OCI-LY7 (cell line): ENCODE results near the gene ADAMTS17. TPM values are rescaled to one million over a fixed set of nuclear protein-coding genes. Genes with fewer than 3 reads are reported as not detected.

ENCODE experiments used
- BruUV-seq: library from RNA; stranded (reverse); fragments of 400-500 nt; replicated peaks from 2 replicates; lab custom pipeline; 2021; lab: Mats Ljungman, UMichigan
- CTCF ChIA-PET: fragments of 300-600 bp; sonication (Branson Sonifier 250); formaldehyde crosslinking; loops from one replicate; lab custom pipeline; 2022; ENCODE audit warnings: antibody characterized with exemption; ENCODE audit not compliant: unreplicated experiment; lab: Charles Lee
- POLR2A ChIA-PET: fragments of 300-600 bp; sonication (Branson Sonifier 250); formaldehyde crosslinking; loops from one replicate; lab custom pipeline; 2022; ENCODE audit warnings: antibody characterized with exemption; lab: Charles Lee
- DNase-seq: peaks from one replicate; pipeline ENCODE4 v3.0.0-alpha.2; 2015; ENCODE audit warnings: low spot score
- H2AFZ ChIP-seq: fragments of 200-600 bp; sonication (generic), shearing (Covaris generic); 2 replicates; pipeline ENCODE4 v1.6.1; 2014; ENCODE audit warnings: mild to moderate bottlenecking, antibody characterized with exemption, low read length, moderate library complexity
- H3K27ac ChIP-seq: fragments of 200-600 bp; sonication (generic); 2 replicates; pipeline ENCODE4 v1.5.1; 2014; ENCODE audit warnings: mixed run types, low read depth, mild to moderate bottlenecking, moderate library complexity, low read length, inconsistent platforms; ENCODE audit not compliant: poor library complexity, severe bottlenecking
- H3K36me3 ChIP-seq: fragments of 200-600 bp; sonication (generic); 2 replicates; pipeline ENCODE4 v1.6.1; 2014; ENCODE audit warnings: mild to moderate bottlenecking, antibody characterized with exemption, low read length, moderate library complexity, mixed read lengths; ENCODE audit not compliant: insufficient read depth
- H3K4me1 ChIP-seq: fragments of 200-600 bp; sonication (generic); 2 replicates; pipeline ENCODE4 v1.5.1; 2014; ENCODE audit warnings: mild to moderate bottlenecking, low read length; ENCODE audit not compliant: insufficient read depth, poor library complexity, severe bottlenecking
- H3K4me2 ChIP-seq: fragments of 200-600 bp; sonication (generic); 2 replicates; pipeline ENCODE4 v1.6.1; 2014; ENCODE audit warnings: mild to moderate bottlenecking, low read length
- H3K4me3 ChIP-seq: fragments of 200-600 bp; sonication (generic); 2 replicates; pipeline ENCODE4 v1.5.1; 2014; ENCODE audit warnings: mild to moderate bottlenecking, low read depth, low read length; ENCODE audit not compliant: poor library complexity, severe bottlenecking
- H3K79me2 ChIP-seq: fragments of 200-600 bp; sonication (generic); 2 replicates; pipeline ENCODE4 v1.6.1; 2016; ENCODE audit warnings: low read depth, mild to moderate bottlenecking, low read length, moderate library complexity, mixed read lengths; ENCODE audit not compliant: insufficient read depth
- H3K9me2 ChIP-seq: fragments of 200-600 bp; sonication (generic); 2 replicates; pipeline ENCODE4 v1.6.1; 2016; ENCODE audit warnings: mild to moderate bottlenecking, low read length, mixed read lengths; ENCODE audit not compliant: insufficient read depth
- H3K9me3 ChIP-seq: fragments of 200-600 bp; sonication (generic); 2 replicates; pipeline ENCODE4 v1.6.1; 2014; ENCODE audit warnings: mild to moderate bottlenecking, mixed run types, low read length, mixed read lengths
- H4K20me1 ChIP-seq: fragments of 200-600 bp; sonication (generic); 2 replicates; pipeline ENCODE4 v1.6.1; 2014; ENCODE audit warnings: mild to moderate bottlenecking, antibody characterized with exemption, low read length, moderate library complexity, mixed read lengths; ENCODE audit not compliant: insufficient read depth
- CTCF ChIP-seq: fragments of 200-600 bp; sonication (generic); conservative IDR thresholded peaks from 2 replicates; pipeline ENCODE4 v1.5.1; 2014; ENCODE audit warnings: mild to moderate bottlenecking, antibody characterized with exemption, low read length, moderate library complexity, mixed read lengths
- EZH2phosphoT487 ChIP-seq: fragments of 200-600 bp; sonication (generic); IDR thresholded peaks from 2 replicates; pipeline ENCODE4 v1.6.1; 2018; ENCODE audit warnings: low read depth, borderline replicate concordance, mild to moderate bottlenecking, mixed run types, antibody characterized with exemption, low read length, moderate library complexity, mixed read lengths
- intact Hi-C: fragments of 100-400 bp; cut with micrococcal nuclease; formaldehyde crosslinking; loops from one replicate; pipeline ENCODE4 v1.10.0; 2022; ENCODE audit not compliant: unreplicated experiment
- total RNA-seq, 2 experiments: library from RNA; depleted of rRNA in 1 of 2; stranded (reverse); fragments of >200 nt in 1 of 2; shearing (Covaris generic) in 1 of 2; gene quantifications; 2 replicates each; pipeline ENCODE4 v1.2.3, GENCODE V29; 2014 to 2022

Gene ADAMTS17
- total RNA-seq, 2 experiments from 2014 or later, result not detected

- intact Hi-C loops, result loop anchor here (5.0 to 10.0 kb wide), 2 partner anchors 131 to 403 kb away; no protein-coding TSS in a partner anchor
- BruUV-seq, result no TSS peak
- CTCF ChIA-PET, result no interaction called here
- H3K9me2 ChIP-seq, result no peaks in the 10 kb centered on the region
- no peaks in the 10 kb centered on the region for H3K79me2 ChIP-seq
- POLR2A ChIA-PET, result no interaction called here
- peaks cover 6% of the 10 kb centered on the region for H3K4me1 ChIP-seq
- H3K36me3 ChIP-seq, result no peaks in the 10 kb centered on the region
- H3K27ac ChIP-seq, result no peak overlapping the region
- no peaks in the 10 kb centered on the region for H4K20me1 ChIP-seq
- no peak overlapping the region for H2AFZ ChIP-seq
- H3K4me2 ChIP-seq, result no peak overlapping the region
- no peak for DNase-seq
- TF ChIP-seq EZH2phosphoT487 (no peak), CTCF (no peak)
- no peak overlapping the region for H3K4me3 ChIP-seq
- no peaks in the 10 kb centered on the region for H3K9me3 ChIP-seq
Observed at GRCh38 chr15:100335335-100335999, 6.3 kb downstream of the ADAMTS17 start.

GRCh38 chr15:100334905-100335304 lies 6.9 kb downstream of the ADAMTS17 start:
- no peak for DNase-seq
- Histone ChIP-seq H2AFZ (no peak overlapping the region), H3K9me3 (no peaks in the 10 kb centered on the region), H3K27ac (no peak overlapping the region), H3K36me3 (no peaks in the 10 kb centered on the region), H3K9me2 (no peaks in the 10 kb centered on the region), H3K4me1 (peaks cover 12% of the 10 kb centered on the region), H4K20me1 (no peaks in the 10 kb centered on the region), H3K4me3 (no peak overlapping the region), H3K79me2 (no peaks in the 10 kb centered on the region), H3K4me2 (no peak overlapping the region)
- no peak for TF ChIP-seq CTCF
- no peak for TF ChIP-seq EZH2phosphoT487
- BruUV-seq, result no TSS peak
- intact Hi-C loops, result loop anchor here (5.0 to 10.0 kb wide), 2 partner anchors 130 to 403 kb away; no protein-coding TSS in a partner anchor
- ChIA-PET CTCF (no interaction called here), POLR2A (no interaction called here)

- Histone ChIP-seq H3K4me1 (peaks cover 16% of the 10 kb centered on the region), H3K36me3 (no peaks in the 10 kb centered on the region), H3K9me3 (no peaks in the 10 kb centered on the region), H3K27ac (no peak overlapping the region), H3K79me2 (no peaks in the 10 kb centered on the region), H3K4me3 (no peak overlapping the region), H3K4me2 (no peak overlapping the region), H4K20me1 (no peaks in the 10 kb centered on the region), H2AFZ (no peak overlapping the region), H3K9me2 (no peaks in the 10 kb centered on the region)
- no TSS peak for BruUV-seq
- TF ChIP-seq CTCF (no peak), EZH2phosphoT487 (no peak)
- ChIA-PET CTCF (no interaction called here), POLR2A (no interaction called here)
- DNase-seq, result no peak
- intact Hi-C loops, result loop anchor here (10.0 kb wide), 1 partner anchor 130 kb away; no protein-coding TSS in a partner anchor
Observed at GRCh38 chr15:100334456-100334855, 7.3 kb downstream of the ADAMTS17 start.
